ENCODE data around the gene EDARADD.
"Not testable (repeated sequence)": the region's sequence is repeated elsewhere in the genome, so short reads cannot be mapped to it uniquely, and the experiment has no call there.

The EDARADD gene

DNA sequence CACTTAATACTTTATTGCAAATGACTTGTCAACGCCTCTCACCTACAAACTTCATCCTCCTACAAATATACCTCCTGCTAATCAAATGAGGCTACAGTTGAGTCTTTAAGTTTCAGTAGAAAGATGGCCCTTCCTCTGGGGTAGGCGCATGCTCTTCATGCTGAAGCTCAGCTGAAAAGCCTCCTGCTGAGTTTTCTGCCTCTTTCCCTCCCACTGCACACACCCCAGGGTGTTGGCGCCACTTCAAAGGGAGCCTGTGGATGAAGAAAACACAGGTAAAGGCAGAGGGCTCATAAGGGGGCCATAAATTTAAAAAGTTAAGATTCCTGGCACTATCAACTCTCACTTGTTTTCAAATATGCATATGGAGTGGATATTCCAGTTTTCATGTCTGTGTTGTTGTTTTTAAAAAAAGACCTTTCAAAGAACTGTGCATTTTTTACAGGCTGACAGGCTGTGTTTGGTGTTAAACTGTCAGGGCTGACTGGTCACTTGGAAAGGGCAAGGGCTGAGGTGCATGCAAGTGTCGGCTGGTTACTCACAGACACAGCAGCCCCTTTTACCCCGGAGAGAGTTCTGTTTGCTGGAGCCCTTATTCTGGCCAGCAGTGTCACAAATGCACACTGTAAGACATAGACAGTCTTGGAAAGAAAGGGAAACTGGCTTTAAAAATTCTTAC lies 86.8 kb downstream of the EDARADD start:
- DNase-seq (ENCODE audit: extremely low read depth in 1 of 2, low read depth in 1 of 2) = no peak

DNA sequence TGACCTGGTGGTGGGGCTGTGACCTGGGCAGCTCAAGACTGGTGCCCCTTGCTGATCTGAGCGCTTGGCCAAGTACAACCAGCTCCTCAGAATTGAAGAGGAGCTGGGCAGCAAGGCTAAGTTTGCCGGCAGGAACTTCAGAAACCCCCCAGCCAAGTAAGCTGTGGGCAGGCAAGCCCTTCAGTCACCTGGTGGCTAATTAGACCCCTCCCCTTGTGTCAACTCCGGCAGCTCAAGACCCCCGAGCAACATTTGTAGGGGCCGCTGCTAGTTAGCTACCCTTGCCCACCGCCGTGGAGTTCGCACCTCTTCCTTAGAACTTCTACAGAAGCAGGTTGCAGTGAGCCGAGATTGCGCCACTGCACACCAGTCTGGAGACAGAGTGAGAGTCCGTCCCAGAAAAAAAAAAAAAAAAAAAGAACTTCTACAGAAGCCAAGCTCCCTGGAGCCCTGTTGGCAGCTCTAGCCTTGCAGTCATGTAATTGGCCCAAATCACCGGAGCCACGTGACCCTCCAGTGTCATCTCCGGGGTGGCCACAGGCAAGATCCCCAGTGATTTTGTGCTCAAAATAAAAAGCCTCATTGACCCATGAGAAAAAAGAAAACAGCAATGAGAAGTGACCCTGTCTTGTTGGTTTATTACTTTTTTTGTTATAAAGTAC lies 90.4 kb downstream of the EDARADD start:
- no peak for DNase-seq (ENCODE audit: extremely low read depth in 1 of 2, low read depth in 1 of 2)

DNA sequence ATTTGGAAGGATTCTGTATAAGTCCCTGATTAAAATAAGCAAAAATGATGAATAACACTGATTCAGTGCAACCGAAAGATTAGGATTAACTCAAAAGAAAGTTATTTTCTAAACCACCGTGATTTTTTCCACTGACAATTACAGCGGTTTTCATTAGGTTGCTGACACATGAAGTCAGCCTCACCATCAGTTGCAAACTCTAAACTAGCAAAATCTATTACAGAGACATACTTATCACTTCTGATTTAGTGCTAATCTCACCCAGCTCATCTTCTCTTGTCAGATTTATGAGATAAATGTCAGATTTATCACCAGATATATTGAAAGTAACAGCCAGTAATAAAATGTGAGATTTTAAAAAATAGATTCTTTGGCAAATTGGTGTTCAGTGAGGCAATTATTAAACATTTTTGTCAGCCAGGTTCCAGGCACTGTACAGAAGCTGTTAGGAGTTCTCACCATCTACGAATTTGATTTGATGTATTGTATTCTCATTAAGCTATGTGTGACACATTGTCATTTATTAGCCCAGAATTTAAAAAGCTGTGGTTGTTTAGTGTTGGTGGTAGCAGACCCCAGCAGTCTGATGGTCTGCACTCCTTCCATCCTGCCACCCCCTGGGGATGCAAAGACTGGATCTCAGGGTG lies 92.4 kb downstream of the EDARADD start:
- no peak for DNase-seq (ENCODE audit: extremely low read depth in 1 of 2, low read depth in 1 of 2)

DNA sequence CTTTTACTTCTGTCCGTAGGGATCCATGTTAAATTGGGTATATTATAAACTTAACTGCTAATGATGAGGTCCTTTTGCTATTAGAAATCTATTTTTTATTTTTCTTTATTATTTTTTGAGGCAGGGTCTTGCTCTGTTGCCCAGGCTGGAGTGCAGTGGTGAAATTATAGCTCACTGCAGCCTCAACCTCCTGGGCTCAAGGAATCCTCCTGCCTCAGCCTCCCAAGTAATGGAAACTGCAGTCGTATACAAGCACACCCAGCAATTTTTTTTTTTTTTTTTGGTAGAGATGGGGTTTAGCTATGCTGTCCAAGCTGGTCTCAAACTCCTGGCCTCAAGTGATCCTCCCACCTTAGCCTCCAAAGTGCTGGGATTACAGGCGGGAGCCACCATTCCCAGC lies 95.1 kb downstream of the EDARADD start:
- not testable (repeated sequence) for DNase-seq (ENCODE audit: extremely low read depth in 1 of 2, low read depth in 1 of 2)

DNA sequence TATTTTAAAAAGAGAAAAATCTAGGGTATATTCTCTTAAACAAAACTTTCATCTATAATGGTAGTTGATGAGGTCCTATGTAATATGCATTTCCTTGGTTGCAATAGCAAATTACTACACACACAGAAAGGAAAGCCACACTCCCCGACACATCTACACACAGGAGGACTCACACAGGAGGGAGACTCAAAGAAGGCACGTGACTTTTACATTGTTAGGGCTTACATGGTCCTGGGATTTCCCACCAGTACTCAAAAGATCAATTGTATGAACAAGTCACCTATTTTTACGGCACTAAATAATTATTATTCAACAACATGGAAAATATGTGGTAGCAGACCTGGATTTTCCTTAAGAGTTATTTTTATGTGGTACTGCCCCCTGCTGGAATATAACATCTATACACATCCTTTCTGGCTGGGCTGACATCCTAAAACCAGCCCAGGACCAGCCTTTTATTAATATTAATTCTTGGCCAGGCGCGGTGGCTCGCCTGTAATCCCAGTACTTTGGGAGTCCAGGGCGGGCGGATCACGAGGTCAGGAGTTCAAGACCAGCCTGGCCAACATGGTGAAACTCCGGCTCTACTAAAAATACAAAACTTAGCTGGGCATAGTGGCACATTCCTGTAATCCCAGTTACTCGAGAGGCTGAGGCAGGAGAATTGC lies 95.8 kb downstream of the EDARADD start:
- no peak for DNase-seq (ENCODE audit: extremely low read depth in 1 of 2, low read depth in 1 of 2)

DNA sequence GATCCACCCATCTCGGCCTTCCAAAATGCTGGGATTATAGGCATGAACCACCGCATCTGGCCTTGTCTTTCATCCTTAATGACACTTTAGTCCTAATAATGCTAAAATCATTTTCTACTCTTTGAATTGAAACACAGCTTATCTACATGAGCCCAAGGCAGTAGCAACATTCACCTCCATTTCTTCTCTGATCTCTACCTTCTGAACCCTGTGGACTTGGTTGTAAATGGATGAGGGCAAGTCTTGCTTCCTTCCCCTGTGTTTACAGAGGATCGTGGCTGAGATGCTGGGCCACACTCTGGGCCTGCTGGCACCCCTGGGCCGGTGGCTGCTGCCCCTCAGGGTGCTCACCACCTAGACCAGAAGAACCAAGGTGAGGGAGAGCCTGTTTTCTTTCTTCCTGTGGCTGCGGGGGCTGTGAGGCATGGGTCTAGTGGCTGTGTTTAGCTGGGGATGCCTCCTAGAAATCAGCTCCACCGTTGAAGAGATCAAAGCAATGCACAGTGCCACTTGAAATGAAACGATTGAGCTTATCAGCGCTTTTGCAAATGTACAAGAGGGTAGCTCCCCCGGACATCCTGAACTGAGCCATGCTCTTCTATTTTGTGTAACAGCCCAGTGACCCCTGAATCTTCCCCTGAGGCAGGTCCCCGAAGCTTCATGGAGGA lies 97.5 kb downstream of the EDARADD start:
- no peak for DNase-seq (ENCODE audit: extremely low read depth in 1 of 2, low read depth in 1 of 2)

DNA sequence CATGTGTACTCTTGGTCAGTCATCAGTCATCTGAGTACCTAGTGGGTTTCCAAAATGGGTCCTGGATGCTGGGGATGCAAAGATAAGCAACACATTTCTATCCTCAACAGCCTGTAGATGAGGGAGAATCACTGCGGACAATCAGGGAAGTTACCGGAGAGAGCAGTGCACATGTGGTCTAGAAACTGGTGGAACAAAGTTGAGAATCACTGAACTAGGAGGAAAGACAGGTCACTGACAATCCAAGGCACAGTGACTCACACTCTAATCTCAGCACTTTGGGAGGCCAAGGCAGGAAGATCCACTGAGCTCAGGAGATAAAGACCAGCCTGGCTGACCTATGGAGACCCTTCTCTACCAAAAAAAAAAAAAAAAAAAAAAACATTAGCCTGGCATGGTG lies 98.3 kb downstream of the EDARADD start:
- no peak for DNase-seq (ENCODE audit: extremely low read depth in 1 of 2, low read depth in 1 of 2)

DNA sequence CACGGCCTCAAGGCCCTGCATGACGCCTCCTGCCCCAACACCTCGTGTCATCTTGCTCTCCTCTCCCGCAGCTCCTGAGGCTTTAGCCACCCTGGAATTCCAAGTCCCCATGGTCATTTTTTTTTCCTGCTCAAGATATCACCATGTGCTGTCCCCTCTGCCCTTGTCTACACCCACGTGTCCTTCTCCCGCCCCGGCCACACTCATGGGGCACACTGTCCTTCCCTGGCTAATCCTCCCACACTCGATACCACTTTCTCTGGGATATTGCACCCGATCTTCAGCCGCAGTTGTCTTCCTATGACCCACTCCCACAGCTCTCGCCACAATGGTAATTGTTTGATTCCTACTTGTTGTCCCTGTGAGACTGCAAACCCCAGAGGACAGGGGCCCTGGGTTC lies 100.0 kb downstream of the EDARADD start:
- no peak for DNase-seq (ENCODE audit: extremely low read depth in 1 of 2, low read depth in 1 of 2)

DNA sequence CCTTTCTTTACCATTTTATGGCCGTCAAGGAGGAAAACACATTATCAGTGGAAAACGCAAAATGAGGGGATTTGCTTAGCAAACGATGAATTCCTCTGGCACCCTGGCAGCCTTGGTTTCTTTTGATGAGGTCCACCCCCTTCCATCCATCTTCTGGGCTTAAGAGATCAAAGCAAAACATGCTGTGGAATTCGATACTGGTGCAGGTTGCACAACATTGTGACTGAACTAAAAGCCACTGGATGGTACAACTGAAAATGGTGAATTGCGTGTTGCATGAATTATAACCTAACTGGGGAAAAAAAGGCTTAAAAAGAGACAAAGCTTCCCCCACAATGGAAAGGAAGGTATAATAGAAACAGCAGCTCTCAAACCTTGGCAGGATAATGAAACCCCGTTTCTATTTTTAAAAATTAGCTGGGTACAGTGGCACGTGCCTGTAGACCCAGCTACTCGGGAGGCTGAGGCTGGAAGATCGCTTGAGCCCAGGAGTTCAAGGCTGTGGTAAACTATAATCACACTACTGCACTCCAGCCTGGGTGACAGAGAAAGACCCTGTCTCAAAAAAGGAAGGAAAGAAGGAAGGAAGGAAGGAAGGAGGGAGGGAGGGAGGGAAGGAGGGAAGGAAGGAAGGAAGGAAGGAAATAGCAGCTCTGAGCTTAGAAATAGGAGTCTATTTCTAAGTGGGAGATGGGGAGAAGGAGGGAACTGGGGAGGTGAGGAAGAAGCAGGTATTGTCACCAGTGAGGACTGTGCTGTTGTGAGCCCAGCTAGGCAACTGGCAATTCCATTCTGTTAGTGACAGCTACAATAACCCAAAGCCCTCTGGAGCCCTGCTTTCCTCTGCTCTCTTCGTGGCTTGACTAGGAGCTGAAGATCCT lies 100.7 kb downstream of the EDARADD start:
- DNase-seq (ENCODE audit: extremely low read depth in 1 of 2, low read depth in 1 of 2) = no peak

DNA sequence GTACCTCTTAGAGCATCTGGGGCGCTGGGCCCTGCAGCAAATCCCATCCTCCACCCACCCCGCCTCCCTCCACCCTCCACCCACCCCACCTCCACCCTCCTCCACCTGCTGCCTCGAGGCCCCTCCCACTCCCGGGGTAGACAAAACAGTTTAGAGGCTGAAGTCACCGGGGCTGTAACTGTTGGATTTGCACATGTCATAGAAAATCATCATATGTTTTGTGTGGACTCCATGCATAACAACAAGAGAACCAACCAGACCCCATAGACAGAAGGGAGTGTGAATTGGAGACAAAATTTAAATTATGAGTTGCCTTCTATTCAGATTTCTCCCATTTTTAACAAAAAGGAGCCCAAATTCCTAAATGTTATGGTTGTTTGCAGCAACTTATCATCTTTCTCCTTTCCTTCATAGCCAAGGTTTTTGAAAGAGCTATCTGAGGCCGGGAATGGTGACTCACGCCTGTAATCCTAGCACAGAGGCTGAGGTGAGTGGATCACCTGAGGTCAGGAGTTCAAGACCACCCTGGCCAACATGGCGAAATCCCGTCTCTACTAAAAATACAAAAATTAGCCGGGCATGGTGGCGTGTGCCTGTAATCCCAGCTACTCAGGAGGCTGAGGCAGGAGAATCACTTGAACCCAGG lies 101.5 kb downstream of the EDARADD start:
- DNase-seq (ENCODE audit: extremely low read depth in 1 of 2, low read depth in 1 of 2) = no peak

DNA sequence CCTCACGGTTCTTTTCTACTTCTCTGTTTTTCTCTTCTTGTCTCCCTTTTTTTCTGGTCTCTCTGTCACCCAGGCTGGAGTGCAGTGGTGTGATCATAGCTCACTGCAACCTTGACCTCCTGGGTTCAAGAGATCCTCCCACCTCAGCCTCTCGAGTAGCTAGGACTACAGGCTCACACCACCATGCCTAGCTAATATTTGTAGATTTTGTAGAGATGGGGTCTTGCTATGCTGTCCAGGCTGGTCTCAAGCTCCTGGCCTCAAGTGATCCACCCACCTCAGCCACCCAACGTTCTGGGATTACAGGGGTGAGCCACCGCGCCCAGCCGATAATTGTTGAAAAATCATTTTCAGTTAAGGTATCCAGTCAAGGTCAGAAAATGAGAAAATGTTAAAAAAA lies 103.8 kb downstream of the EDARADD start:
- DNase-seq (ENCODE audit: extremely low read depth in 1 of 2, low read depth in 1 of 2) = no peak

DNA sequence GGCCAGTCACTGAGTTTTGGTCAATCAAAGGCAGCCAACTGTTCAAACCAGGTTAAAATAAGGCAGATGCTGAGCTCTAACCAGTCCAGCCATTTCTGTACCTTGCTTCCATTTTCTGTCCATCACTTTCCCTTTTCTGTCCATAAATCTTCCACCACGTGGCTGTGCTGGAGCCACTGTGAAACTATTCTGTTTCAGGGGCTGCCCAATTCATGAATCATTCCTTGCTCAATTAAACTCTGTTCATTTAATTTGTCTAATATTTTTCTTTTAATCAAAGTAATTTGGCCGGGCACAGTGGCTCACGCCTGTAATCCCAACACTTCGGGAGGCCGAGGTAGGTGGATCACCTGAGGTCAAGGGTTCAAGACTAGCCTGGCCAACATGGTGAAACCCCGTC lies 107.0 kb downstream of the EDARADD start:
- no peak for DNase-seq (ENCODE audit: extremely low read depth in 1 of 2, low read depth in 1 of 2)

DNA sequence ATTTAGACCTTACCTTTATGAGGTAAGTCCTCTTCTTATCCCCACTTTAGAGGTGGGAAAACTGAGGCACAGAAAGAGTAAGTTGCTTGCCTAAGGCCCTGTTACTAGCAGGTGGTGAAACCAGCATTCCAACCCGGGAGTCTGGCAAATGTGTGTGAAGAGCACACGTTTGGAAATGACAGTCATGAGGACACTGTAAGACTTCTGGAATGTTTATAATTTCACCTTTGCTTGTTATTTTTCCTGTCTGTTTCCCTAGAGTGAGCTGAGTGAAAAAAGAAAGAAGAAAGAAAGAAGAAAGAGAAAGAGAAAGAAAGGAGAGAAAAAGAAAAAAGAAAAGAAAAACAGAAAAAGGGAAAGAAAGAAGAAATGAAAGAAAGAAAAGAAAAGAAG lies 108.5 kb downstream of the EDARADD start:
- no peak for DNase-seq (ENCODE audit: extremely low read depth in 1 of 2, low read depth in 1 of 2)

DNA sequence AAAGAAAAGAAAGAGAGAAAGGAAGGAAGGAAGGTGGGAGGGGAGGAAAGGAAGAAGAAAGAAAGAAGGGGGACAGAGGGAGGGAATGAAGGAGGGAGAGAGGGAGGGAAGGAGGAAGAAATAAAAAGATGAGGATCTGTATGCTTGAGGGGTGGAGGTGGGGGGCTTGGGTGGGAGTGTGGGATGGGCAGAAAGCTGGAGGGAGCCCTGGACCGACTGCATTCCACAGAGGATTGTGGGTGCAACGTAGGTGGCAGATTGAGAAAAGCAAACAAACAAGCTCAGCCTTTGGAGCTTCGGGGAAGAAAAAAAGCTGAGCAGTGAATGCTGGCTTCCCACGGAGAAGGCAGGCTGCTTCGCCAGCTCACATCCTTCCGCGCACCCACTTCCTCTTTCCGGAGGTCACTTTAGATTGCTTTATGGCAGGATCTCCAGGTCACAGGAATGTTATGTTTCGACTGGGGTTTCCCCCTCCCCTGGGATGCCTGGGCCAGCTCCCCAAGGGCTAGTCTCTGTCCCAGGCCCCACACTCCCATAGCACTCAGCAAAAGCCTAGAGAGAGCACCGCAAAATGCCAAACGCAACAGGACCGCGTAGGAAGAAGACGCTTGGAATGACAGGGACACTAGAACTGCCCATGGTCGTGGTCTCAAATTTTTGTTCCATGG lies 109.0 kb downstream of the EDARADD start:
- DNase-seq (ENCODE audit: extremely low read depth in 1 of 2, low read depth in 1 of 2) = no peak

DNA sequence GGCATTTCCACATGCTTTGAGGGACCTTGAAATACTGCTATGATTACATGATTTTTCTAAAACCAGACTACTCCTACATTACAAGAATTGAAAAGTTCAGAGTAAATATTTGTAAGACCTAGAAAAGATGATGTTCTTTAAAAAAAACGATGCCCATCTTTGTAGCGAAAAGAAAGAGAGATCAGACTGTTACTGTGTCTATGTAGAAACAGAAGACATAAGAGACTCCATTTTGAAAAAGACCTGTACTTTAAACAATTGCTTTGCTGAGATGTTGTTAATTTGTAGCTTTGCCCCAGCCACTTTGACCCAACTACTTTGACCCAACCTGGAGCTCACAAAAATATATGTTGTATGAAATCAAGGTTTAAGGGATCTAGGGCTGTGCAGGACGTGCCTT lies 110.3 kb downstream of the EDARADD start:
- not testable (repeated sequence) for DNase-seq (ENCODE audit: extremely low read depth in 1 of 2, low read depth in 1 of 2)

DNA sequence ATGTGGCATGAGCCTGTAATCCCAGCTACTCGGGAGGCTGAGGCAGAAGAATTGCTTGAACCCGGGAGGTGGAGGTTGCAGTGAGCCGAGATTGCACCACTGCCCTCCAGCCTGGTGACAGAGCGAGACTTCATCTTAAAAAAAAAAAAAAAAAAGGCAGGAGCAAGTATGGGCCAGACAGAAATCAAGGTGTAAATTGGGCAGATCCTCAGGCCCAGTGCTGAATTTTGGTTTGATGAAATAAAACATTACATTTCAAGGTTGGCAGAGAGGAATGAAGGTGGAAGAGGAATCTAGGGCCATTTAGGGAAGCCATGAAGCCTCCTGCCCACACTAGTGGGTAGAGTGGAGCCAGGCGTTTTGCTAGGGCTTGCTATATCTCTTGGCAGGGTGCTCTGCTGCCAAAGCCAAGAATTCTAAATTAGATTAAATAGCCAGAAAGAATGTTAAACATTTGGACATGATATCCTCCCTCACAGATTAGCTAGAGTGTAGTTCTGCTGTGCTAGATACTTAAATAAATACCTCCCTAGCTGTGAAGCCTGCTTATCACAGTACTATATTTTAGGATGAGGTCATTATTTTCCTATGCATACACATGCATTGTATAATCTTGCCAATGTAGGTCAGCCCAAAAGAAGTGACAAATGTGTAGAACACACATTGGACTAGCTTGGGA lies 113.1 kb downstream of the EDARADD start:
- no peak for DNase-seq (ENCODE audit: extremely low read depth in 1 of 2, low read depth in 1 of 2)

DNA sequence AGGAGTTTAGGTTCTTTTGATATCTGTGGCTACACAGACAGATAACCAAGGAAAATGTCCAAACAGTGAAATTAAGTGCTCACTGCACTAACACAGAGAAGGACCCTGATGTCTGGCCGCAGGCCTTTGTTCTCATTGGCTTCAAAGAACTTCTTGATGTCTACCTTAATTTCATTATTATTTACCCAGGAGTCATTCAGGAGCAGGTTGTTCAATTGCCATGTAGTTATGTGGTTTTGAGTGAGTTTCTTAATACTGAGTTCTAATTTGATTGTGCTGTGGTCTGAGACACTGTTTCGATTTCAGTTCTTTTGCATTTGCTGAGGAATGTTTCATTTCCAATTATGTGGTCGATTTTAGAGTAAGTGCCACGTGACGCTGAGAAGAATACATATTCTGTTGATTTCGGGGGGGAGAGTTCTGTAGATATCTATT lies 114.5 kb downstream of the EDARADD start:
- no peak for DNase-seq (ENCODE audit: extremely low read depth in 1 of 2, low read depth in 1 of 2)

DNA sequence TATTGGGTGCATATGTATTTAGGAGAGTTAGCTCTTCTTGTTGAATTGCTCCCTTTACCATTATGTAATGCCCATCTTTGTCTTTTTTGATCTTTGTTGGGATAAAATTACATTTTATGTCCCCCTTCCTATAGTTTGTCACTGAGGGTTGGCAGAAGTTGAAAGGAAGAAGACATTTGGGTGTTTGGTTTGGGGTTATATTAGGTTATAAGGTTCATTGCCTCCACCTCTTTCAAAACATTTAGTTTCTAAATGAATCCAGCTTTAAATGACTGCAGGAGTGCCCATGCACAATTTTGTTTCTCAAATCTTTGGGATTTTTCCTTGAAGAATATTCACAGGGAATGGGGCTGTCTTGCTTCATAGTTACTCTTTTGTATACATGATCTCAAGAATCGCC lies 115.1 kb downstream of the EDARADD start:
- DNase-seq (ENCODE audit: extremely low read depth in 1 of 2, low read depth in 1 of 2) = no peak

Measured in stimulated activated CD8-positive, alpha-beta memory T cell treated with anti-CD3 and anti-CD28 coated beads, Interleukin-7, amount 100 ng/mL, for 48 hours (primary cell).